HG02884 (cell line): ENCODE data around the gene CBFA2T3.

Source experiments
- ATAC-seq: cut with Tn5 transposase; IDR thresholded peaks from one replicate; pipeline ENCODE4 v1.9.1; 2021; ENCODE audit warnings: mild to moderate bottlenecking, moderate library complexity; ENCODE audit not compliant: unreplicated experiment

Gene CBFA2T3

GRCh38 chr16:88911946-88912310, 65.1 kb downstream of the CBFA2T3 start:
- no peak for ATAC-seq

GRCh38 chr16:88911136-88911945, 65.7 kb downstream of the CBFA2T3 start:
- ATAC-seq: no peak

GRCh38 chr16:88910284-88911135, 66.5 kb downstream of the CBFA2T3 start:
- ATAC-seq: no peak

GRCh38 chr16:88909431-88910210, 67.4 kb downstream of the CBFA2T3 start:
- no peak for ATAC-seq

- ATAC-seq: no peak
Observed at GRCh38 chr16:88908307-88908706, 68.7 kb downstream of the CBFA2T3 start.

- no peak for ATAC-seq
Observed at GRCh38 chr16:88907768-88908167, 69.2 kb downstream of the CBFA2T3 start.

GRCh38 chr16:88906535-88907105, 70.4 kb downstream of the CBFA2T3 start:
- no peak for ATAC-seq

- ATAC-seq: no peak
Observed at GRCh38 chr16:88906020-88906419, 71.0 kb downstream of the CBFA2T3 start.

- ATAC-seq: no peak
Observed at GRCh38 chr16:88905563-88905962, 71.4 kb downstream of the CBFA2T3 start.

GRCh38 chr16:88904676-88905365, 72.2 kb downstream of the CBFA2T3 start:
- ATAC-seq: no peak

- no peak for ATAC-seq
Observed at GRCh38 chr16:88903267-88903666, 73.7 kb downstream of the CBFA2T3 start.

GRCh38 chr16:88902744-88903143, 74.3 kb downstream of the CBFA2T3 start:
- ATAC-seq: no peak

GRCh38 chr16:88901718-88902337, 75.2 kb downstream of the CBFA2T3 start:
- no peak for ATAC-seq

- no peak for ATAC-seq
Observed at GRCh38 chr16:88900662-88901052, 76.3 kb downstream of the CBFA2T3 start.

GRCh38 chr16:88899901-88900661, 76.9 kb downstream of the CBFA2T3 start:
- no peak for ATAC-seq

GRCh38 chr16:88897696-88898425, 79.1 kb downstream of the CBFA2T3 start:
- ATAC-seq: no peak

GRCh38 chr16:88896238-88897070, 80.6 kb downstream of the CBFA2T3 start:
- no peak for ATAC-seq

- ATAC-seq: no peak
Observed at GRCh38 chr16:88895335-88895734, 81.7 kb downstream of the CBFA2T3 start.
